GM12865 (cell line): ENCODE results near the gene PPP1R36.

Experiments
- DNase-seq: peaks from one replicate; pipeline ENCODE4 v3.0.0; 2010; ENCODE audit warnings: low read depth
- H3K4me3 ChIP-seq: 2 replicates; pipeline ENCODE4 v1.5.1; 2011; ENCODE audit warnings: mild to moderate bottlenecking, low read depth, low read length, control low read depth
- CTCF ChIP-seq: IDR thresholded peaks from 2 replicates; pipeline ENCODE4 v1.5.1; 2011; ENCODE audit warnings: low read length, control low read depth, low read depth, inconsistent platforms; ENCODE audit not compliant: insufficient read depth; ENCODE audit errors: missing control alignments

Gene PPP1R36

GRCh38 chr14:64541972-64542835 is 7.6 kb upstream of the PPP1R36 start:
- H3K4me3 ChIP-seq = no peak overlapping the region
- no peak for TF ChIP-seq CTCF
- DNase-seq = no peak

GRCh38 chr14:64542836-64543201 is 6.9 kb upstream of the PPP1R36 start:
- no peak for TF ChIP-seq CTCF
- no peak overlapping the region for H3K4me3 ChIP-seq
- DNase-seq = no peak

GRCh38 chr14:64544607-64545312 is 5.0 kb upstream of the PPP1R36 start:
- TF ChIP-seq CTCF = no peak
- H3K4me3 ChIP-seq = no peak overlapping the region
- DNase-seq = no peak

GRCh38 chr14:64549016-64549415 is 745 bp upstream of the PPP1R36 start:
- H3K4me3 ChIP-seq = no peak overlapping the region
- DNase-seq = no peak

GRCh38 chr14:64550621-64551333 is 1.0 kb downstream of the PPP1R36 start:
- H3K4me3 ChIP-seq = no peak overlapping the region
- DNase-seq = no peak
- TF ChIP-seq CTCF = no peak

More at GRCh38 chr14:64549016-64549415, 745 bp upstream of the PPP1R36 start:
- TF ChIP-seq CTCF = no peak

GRCh38 chr14:64554556-64554955 is 4.8 kb downstream of the PPP1R36 start:
- DNase-seq = no peak
- TF ChIP-seq CTCF = no peak
- no peak overlapping the region for H3K4me3 ChIP-seq
